Stimulated activated memory B cell treated with anti-CD40 and anti-IgM and Interleukin-4, amounts not matched to agents 10 μg/mL and 1 μg/mL and 100 μg/mL, for 72 hours (primary cell): ENCODE measurements around the gene WNT7A.
"Not testable (repeated sequence)": the region's sequence is repeated elsewhere in the genome, so short reads cannot be mapped to it uniquely, and the experiment has no call there.

Experiments used
- ATAC-seq: fragments of 150-1000 bp; cut with Tn5 transposase; 2 replicates; pipeline ENCODE4 v1.10.0; 2021
- H3K27ac Mint-ChIP-seq: one replicate; pipeline ENCODE4 v1.8.0; 2022; ENCODE audit warnings: mild to moderate bottlenecking, mixed read lengths
- H3K27me3 Mint-ChIP-seq: one replicate; pipeline ENCODE4 v1.8.0; 2022; ENCODE audit warnings: mixed read lengths
- H3K36me3 Mint-ChIP-seq: one replicate; pipeline ENCODE4 v1.8.0; 2022; ENCODE audit warnings: mixed read lengths
- H3K4me1 Mint-ChIP-seq: one replicate; pipeline ENCODE4 v1.8.0; 2022; ENCODE audit warnings: mixed read lengths
- H3K4me3 Mint-ChIP-seq: one replicate; pipeline ENCODE4 v1.8.0; 2022; ENCODE audit warnings: mild to moderate bottlenecking, moderate library complexity, mixed read lengths
- H3K9me3 Mint-ChIP-seq: one replicate; pipeline ENCODE4 v1.8.0; 2022; ENCODE audit warnings: mixed read lengths

WNT7A gene

DNA sequence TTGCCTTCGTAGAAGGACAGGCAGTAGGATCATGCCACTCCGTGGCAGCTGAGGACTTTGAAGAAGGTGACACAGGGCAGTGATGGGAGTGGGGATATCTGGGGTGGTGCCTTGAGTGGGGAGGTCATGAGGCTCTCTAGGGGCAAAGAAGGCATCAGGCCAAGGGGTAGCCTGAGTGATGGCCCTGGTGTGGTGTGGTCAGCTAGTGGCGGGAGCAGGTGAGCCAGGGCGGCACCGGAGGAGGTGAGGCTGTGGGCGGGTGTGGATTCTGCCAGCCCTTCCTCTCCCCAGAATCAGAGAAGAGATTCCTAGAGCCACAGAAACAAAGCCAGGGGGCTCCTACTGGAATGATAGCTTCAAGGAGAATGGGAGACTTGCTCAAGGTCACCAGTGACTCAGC, 18.4 kb downstream of the WNT7A start:
- Mint-ChIP-seq H3K36me3 (no peaks in the 10 kb centered on the region), H3K27me3 (peaks cover 59% of the 10 kb centered on the region), H3K4me1 (no peaks in the 10 kb centered on the region), H3K27ac (no peak overlapping the region), H3K9me3 (no peaks in the 10 kb centered on the region), H3K4me3 (no peak overlapping the region)
- ATAC-seq, result no peak

DNA sequence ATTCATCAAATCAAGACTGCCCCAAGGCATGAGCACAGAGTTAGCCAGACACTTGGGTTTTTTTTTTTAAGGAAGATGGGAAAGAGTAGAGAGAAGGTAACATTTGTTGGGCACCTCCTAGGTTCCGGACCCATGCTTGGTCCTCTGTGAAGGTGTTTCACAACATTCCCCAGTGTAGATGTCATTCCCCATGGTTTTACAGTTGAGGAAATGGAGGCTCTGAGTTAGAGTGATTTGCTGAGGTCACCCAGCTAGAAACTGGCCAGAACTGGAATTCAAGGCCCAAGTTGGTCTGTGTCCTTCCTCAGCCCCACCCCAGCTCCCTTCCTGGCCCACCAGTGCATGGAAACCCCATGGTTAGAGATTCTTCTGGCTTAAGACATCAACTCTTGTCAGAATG, 19.9 kb downstream of the WNT7A start:
- peaks cover 56% of the 10 kb centered on the region for H3K27me3 Mint-ChIP-seq
- H3K4me1 Mint-ChIP-seq, result no peaks in the 10 kb centered on the region

DNA sequence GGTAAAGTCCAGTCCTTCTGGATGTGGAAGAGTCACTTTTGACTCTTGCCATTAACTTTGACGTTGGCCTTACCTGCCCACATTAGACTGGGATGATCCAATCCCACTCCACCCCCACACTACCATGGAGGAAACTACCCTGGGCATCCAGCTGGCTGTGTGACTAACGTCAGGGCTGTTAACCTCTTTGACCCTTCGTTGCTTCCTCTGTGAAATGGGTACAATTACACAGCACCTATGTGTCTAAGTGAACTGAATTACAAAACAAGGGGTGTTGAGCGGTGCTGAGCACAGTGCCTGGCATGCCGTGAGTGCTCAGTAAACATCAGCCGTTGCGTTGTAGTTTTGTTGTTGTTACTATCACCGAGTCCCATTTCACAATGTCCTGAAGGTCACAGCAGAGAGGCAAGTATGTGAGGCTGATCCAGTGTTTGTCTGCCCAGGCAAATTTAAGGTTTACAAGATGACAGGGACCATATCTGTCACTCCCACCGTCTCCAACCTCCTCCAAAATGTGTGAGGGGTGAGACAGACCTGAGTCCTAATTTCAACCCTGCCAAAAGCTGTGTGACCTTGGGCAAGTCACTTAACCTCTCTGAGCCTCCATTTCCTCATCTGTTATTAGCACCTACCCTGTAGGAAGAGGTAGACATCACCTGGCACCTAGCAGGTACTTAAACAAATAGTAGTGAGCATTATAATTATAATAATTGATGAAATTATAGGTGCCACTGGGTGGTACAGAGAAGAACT, 20.9 kb downstream of the WNT7A start:
- Mint-ChIP-seq H3K36me3 (no peaks in the 10 kb centered on the region), H3K9me3 (no peaks in the 10 kb centered on the region), H3K27ac (no peak overlapping the region), H3K4me1 (no peaks in the 10 kb centered on the region), H3K4me3 (no peak overlapping the region), H3K27me3 (peaks cover 49% of the 10 kb centered on the region)
- ATAC-seq, result no peak

More for the DNA sequence above, 19.9 kb downstream of the WNT7A start:
- Mint-ChIP-seq H3K9me3 (no peaks in the 10 kb centered on the region), H3K4me3 (no peak overlapping the region), H3K27ac (no peak overlapping the region), H3K36me3 (no peaks in the 10 kb centered on the region)
- ATAC-seq, result no peak

DNA sequence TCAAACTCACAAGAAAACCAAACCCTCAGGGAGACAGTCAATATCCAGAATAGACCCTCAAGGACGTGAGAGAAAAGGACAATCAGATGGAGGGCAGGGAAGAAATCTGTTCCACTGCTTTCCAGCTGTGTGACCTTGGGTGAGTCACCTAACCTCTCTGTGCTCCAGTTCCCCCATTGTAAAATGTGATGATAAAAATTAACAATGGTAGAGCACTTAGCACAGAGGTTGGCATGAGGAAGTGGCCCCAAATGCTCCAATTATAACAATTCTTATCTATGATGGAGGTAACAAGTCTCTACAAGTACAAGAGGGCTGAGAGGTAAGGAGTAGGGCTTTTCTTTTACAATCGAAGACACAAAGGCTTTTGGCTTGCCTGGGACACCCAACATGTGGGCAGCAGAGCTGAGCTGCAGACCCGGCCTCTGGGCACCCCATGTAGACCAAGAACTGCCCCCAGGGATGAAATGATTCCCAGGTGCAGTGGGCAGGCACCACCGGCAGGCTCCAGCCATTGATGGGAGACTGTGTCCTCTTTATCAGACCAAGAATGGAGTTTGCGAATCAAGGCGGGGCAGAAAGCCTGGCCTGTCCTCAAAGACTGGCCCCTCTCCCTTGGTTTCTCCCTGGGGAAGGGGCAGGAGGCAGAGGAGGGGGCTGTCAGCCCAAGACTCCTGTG, 22.0 kb downstream of the WNT7A start:
- Mint-ChIP-seq H3K4me3 (no peak overlapping the region), H3K27me3 (peaks cover 57% of the 10 kb centered on the region), H3K27ac (no peak overlapping the region), H3K4me1 (no peaks in the 10 kb centered on the region), H3K9me3 (no peaks in the 10 kb centered on the region), H3K36me3 (no peaks in the 10 kb centered on the region)
- ATAC-seq, result no peak

DNA sequence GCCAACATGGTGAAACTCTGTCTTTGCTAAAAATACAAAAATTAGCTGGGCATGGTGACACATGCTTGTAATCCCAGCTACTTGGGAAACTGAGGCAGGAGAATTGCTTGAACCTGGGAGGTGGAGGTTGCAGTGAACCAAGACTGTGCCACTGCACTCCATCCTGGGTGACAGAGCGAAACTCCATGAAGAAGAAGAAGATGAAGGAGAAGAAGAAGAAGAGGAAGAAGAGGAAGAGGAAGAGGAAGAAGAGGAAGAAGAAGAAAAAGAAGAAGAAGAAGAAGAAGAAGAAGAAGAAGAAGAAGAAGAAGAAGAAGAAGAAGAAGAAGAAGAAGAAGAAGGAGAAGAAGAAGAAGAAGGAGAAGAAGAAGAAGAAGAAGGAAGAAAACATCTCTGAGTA, 23.2 kb downstream of the WNT7A start:
- not testable (repeated sequence) for H3K27ac Mint-ChIP-seq, ATAC-seq, H3K36me3 Mint-ChIP-seq, H3K4me1 Mint-ChIP-seq, H3K9me3 Mint-ChIP-seq, H3K4me3 Mint-ChIP-seq
- peaks cover 51% of the 10 kb centered on the region for H3K27me3 Mint-ChIP-seq

DNA sequence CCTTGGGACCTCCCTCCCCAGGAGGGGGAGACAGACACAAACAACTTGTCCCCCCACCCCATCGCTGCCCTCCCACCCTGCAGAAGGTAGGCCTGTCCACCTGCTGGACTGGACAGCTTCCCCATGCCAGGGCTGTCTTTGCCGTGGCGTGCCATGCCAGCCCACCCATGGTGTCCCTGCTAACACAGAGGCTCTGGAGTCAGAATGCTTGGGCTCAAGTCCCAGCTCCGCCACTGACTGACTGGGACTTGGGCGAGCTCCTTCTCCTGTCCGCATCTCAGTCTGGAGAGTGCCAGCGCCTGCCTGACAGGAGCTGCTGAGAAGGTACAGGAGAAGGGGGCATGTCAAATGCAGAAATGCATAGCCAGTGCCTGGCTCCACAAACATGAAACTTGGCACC, 23.9 kb downstream of the WNT7A start:
- ATAC-seq, result no peak
- Mint-ChIP-seq H3K36me3 (no peaks in the 10 kb centered on the region), H3K27ac (no peak overlapping the region), H3K4me1 (no peaks in the 10 kb centered on the region), H3K4me3 (no peak overlapping the region), H3K27me3 (peaks cover 51% of the 10 kb centered on the region), H3K9me3 (no peaks in the 10 kb centered on the region)

DNA sequence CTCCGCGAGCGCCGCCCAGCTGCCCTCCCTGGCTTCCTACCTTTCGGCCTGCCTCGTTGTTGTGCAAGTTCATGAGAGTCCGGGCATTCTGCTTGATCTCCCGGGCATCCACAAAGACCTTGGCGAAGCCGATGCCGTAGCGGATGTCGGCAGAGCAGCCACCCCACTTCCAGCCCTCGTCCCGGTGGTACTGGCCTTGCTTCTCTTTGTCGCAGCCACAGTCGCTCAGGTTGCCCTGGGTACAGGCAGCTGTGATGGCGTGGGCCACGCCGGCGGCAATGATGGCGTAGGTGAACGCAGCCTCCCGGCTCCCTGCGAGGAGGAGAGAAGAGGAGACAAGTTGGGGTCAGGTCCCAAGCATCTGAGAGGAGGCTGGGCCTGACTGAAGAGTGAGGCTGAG, 25.4 kb downstream of the WNT7A start:
- peaks cover 3% of the 10 kb centered on the region for H3K9me3 Mint-ChIP-seq
- H3K4me1 Mint-ChIP-seq, result no peaks in the 10 kb centered on the region
- ATAC-seq, result no peak
- H3K4me3 Mint-ChIP-seq, result no peak overlapping the region
- peaks cover 55% of the 10 kb centered on the region for H3K27me3 Mint-ChIP-seq
- H3K27ac Mint-ChIP-seq, result no peak overlapping the region
- H3K36me3 Mint-ChIP-seq, result no peaks in the 10 kb centered on the region

DNA sequence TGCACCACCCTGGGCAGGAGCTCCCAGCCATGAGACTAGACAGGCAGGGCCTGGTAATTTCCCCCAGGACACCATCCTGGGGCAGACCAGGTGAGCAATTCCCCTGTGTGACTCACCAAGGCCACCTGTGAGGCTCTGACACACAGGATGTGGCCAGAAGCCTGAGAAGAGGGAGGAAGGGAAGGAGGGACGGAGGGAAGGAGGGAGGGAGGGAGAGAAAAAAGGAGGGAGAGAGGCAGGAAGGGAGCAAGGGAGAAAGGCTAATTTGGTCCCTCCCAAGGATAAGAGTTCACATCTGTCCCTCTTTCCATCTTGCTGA, 25.9 kb downstream of the WNT7A start:
- no peak overlapping the region for H3K4me3 Mint-ChIP-seq
- H3K36me3 Mint-ChIP-seq, result no peaks in the 10 kb centered on the region
- H3K4me1 Mint-ChIP-seq, result no peaks in the 10 kb centered on the region
- ATAC-seq, result no peak
- peaks cover 3% of the 10 kb centered on the region for H3K9me3 Mint-ChIP-seq
- H3K27ac Mint-ChIP-seq, result no peak overlapping the region
- peaks cover 55% of the 10 kb centered on the region for H3K27me3 Mint-ChIP-seq

DNA sequence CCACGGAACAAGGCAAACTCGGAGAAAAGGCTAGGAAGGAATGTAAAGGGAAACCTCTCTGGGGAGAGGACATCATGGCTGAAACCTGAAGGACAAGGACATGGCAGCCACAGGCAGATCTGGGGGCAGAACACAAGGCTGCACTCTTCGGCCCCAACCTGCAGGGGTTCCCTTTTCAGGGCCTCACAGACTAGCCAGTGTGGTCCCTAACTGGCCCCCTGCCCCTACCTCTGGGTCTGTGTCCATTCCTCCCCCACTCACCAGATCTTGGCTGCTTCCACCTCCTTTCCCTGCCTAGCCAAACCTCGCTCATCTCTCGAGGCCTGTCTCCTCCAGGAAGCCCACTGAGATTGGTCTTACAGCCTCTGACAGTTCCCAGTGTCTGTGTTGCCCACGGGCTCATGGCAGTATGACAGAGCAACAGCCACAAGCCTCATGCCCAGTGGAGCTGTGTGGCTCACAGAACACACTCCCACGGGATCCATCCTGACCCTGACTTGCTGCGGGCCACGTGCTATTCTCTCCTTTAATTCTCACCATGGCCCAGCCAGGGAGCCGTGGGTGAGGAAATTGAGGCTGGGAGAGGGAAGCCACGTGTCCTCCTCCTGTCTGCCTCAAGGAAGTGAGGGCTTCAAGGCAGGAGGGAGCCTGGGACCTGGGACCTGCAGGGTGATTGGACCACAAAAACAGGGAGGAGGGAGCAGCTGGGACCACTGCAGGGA, 26.5 kb downstream of the WNT7A start:
- no peak for ATAC-seq
- H3K4me3 Mint-ChIP-seq, result no peak overlapping the region
- no peak overlapping the region for H3K27ac Mint-ChIP-seq
- peaks cover 55% of the 10 kb centered on the region for H3K27me3 Mint-ChIP-seq
- peaks cover 3% of the 10 kb centered on the region for H3K9me3 Mint-ChIP-seq
- no peaks in the 10 kb centered on the region for H3K36me3 Mint-ChIP-seq
- H3K4me1 Mint-ChIP-seq, result no peaks in the 10 kb centered on the region

DNA sequence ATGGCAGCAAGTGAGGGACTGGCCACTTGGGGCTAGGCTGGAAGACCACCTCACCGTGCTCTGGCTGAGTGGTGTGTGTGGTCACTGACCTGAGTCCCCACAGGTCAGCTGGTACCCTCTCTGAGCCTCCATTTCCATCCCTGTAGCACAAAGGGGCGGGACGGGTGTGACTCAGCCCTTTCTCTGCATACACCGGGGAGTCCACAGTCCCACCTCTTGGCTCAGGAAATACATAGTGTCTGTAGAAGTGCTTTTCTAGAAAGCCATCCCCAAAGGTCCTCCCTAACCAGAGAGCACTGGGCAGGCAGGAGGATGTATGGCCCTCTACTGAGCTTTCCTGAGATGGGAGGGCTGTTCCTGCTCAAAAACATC, 27.2 kb downstream of the WNT7A start:
- Mint-ChIP-seq H3K4me1 (no peaks in the 10 kb centered on the region), H3K27me3 (peaks cover 50% of the 10 kb centered on the region), H3K9me3 (peaks cover 3% of the 10 kb centered on the region), H3K36me3 (no peaks in the 10 kb centered on the region), H3K27ac (no peak overlapping the region), H3K4me3 (no peak overlapping the region)
- ATAC-seq, result no peak

DNA sequence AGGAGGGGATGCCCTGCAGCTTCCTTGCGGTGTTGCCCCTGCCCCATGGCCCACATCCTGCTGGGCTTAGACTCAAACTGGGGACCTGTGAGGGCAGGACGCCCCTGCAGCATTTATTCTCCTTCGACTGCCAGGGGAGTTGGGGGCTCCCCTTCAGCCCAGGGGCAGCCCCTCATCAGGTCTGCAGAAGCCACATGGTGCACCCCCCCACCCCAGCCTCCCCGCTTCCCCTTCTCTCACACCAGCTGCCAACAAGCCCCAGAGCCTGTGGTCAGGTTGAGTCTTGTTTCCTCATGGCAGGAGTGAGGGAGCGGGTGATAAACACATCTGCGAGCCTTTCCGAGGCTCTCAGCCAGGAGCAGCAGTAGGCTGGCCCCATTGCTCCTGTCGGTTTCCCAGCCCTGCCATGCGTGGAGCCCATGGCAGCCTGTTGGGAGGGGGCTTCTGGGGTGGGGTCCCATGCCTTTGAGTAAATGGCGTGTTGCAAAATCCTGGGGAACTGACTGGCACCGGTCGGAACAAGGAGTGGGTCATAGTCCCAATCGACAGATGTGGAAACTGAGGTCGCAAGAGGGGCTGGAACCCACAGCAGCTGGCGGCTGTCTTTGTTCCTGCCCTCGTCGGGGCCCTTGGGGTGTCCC, 27.8 kb downstream of the WNT7A start:
- H3K4me1 Mint-ChIP-seq, result no peaks in the 10 kb centered on the region
- H3K9me3 Mint-ChIP-seq, result peaks cover 3% of the 10 kb centered on the region
- H3K27me3 Mint-ChIP-seq, result peaks cover 49% of the 10 kb centered on the region
- H3K4me3 Mint-ChIP-seq, result no peak overlapping the region
- no peak for ATAC-seq
- H3K36me3 Mint-ChIP-seq, result no peaks in the 10 kb centered on the region
- H3K27ac Mint-ChIP-seq, result no peak overlapping the region

DNA sequence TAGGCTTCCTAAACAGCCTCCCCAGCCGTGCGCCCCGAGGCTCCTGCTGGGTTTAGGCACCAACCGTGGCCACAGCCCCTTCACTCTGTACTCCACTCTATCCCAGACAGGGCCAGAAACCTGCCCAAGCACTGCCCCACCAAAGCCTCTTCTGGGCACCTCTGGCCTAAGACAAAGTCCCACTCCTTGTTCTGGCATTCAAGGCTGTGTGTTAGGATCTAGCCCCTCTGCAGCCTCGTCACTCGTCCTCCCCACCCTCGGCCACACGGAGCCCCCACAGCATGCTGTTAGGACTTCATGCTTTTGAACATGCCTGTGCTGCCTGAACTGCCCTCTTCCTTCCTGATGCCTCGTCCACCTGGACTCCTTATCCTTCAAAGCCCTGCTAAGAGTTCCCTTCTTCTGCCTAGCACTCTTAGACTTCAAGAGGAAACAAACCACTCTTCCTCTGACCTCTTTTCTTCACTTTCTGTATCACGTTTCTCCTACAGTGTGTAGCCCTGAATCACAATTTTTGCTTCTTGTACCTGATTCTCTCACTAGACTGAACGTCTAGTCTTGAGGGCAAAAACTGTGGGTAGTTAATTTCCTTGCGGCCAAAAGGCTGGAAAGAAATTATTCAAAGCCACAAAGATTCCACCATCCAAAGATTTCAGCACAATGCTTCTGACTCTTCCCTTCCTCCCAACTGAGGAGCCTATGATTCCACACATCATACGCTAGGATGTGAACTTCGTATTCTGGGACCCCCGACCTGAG, 28.6 kb downstream of the WNT7A start:
- H3K36me3 Mint-ChIP-seq, result no peaks in the 10 kb centered on the region

DNA sequence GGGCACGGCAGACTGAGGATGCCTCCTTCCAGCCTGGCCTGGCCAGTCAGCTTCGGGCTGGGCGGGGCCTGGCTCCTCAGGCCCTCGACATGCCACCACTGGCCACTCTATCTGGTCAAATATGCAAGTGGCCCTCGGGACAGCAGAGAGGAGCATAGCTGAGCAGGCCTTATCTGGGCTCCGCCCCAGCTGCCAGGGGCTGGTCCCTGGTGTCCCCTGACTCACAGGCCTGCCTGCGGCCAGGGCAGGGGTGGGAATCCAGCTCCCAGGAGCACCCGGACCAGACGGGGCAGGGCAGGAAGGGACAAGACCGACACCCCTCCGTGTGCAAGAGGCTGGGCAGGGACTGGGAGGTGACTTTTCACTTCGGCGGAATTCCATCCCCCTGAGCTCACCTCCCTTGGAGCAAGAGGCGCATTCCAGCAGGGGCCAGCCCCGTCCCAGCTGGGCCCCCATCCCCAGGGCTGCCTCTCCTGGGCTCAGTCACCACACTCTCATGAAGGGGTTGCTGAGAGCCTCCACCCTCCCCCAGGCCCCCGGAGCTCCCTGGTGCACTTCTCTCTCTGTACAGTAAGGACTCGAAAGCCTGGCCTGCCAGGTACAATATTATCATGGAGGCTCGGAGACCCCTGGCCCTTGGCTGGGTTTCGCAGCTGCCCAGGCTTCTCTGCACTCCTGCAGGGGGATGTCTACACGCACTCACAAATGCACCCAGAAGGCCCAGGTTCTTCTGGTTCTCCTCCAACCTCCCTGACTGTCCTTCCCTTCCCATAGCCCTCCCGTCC, 29.5 kb downstream of the WNT7A start:
- no peak overlapping the region for H3K27ac Mint-ChIP-seq
- peaks cover 3% of the 10 kb centered on the region for H3K9me3 Mint-ChIP-seq
- H3K4me1 Mint-ChIP-seq, result no peaks in the 10 kb centered on the region
- H3K36me3 Mint-ChIP-seq, result no peaks in the 10 kb centered on the region
- H3K4me3 Mint-ChIP-seq, result no peak overlapping the region
- peaks cover 42% of the 10 kb centered on the region for H3K27me3 Mint-ChIP-seq
- ATAC-seq, result no peak

More for the DNA sequence above, 28.6 kb downstream of the WNT7A start:
- H3K27ac Mint-ChIP-seq, result no peak overlapping the region
- no peak overlapping the region for H3K4me3 Mint-ChIP-seq
- H3K27me3 Mint-ChIP-seq, result peaks cover 48% of the 10 kb centered on the region
- no peaks in the 10 kb centered on the region for H3K4me1 Mint-ChIP-seq
- peak; percentile 9 for ATAC-seq
- H3K9me3 Mint-ChIP-seq, result peaks cover 3% of the 10 kb centered on the region

DNA sequence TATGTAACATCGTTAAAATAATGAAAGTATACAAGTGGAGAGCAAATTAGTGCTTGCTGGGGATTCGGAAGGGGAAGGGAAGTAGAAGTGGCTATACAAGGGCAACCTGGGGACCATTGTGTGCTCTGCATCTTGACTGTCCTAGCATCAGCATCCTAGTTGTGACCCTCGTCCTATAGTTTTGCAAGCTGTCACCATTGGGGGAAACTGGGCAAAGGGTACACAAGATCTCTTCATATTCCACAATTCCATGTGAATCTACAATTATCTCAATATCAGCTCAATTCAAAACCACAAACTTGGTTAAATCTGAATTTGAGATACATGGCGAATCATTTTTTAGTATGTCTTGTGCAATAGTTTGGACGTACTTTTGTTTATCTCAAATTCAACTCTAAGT, 30.9 kb downstream of the WNT7A start:
- no peak for ATAC-seq
- H3K36me3 Mint-ChIP-seq, result no peaks in the 10 kb centered on the region
- H3K27ac Mint-ChIP-seq, result no peak overlapping the region
- peaks cover 3% of the 10 kb centered on the region for H3K9me3 Mint-ChIP-seq
- H3K27me3 Mint-ChIP-seq, result peaks cover 40% of the 10 kb centered on the region
- H3K4me1 Mint-ChIP-seq, result no peaks in the 10 kb centered on the region
- no peak overlapping the region for H3K4me3 Mint-ChIP-seq
